Smooth muscle cell (in vitro differentiated cells): Measurements from ENCODE around the gene MGAT4A. TPM values are rescaled to one million over a fixed set of nuclear protein-coding genes. Genes with fewer than 3 reads are reported as not detected.

Source experiments
- DNase-seq: peaks from one replicate; lab custom pipeline; 2025; ENCODE audit not compliant: unreplicated experiment; lab: John Stamatoyannopoulos, UW
- H2AFZ ChIP-seq: fragments of 200-600 bp; sonication (generic); 2 replicates; pipeline ENCODE4 v1.6.0; 2016; ENCODE audit warnings: antibody characterized with exemption, low read depth, mild to moderate bottlenecking
- H3F3A ChIP-seq: fragments of 200-600 bp; sonication (generic); 2 replicates; pipeline ENCODE4 v1.6.0; 2017; ENCODE audit warnings: antibody characterized with exemption, low read depth
- H3K27ac ChIP-seq: fragments of 200-600 bp; sonication (generic); 2 replicates; pipeline ENCODE4 v1.5.1; 2016; ENCODE audit warnings: low read depth, mild to moderate bottlenecking
- H3K27me3 ChIP-seq: fragments of 200-600 bp; sonication (generic); 2 replicates; pipeline ENCODE4 v1.6.1; 2016; ENCODE audit warnings: low read depth, mild to moderate bottlenecking
- H3K36me3 ChIP-seq: fragments of 200-600 bp; sonication (generic); 2 replicates; pipeline ENCODE4 v1.5.1; 2016; ENCODE audit warnings: low read depth
- H3K4me1 ChIP-seq: fragments of 200-600 bp; sonication (generic); 2 replicates; pipeline ENCODE4 v1.5.1; 2016; ENCODE audit warnings: low read depth
- H3K4me2 ChIP-seq: fragments of 200-600 bp; sonication (generic); 2 replicates; pipeline ENCODE4 v1.6.0; 2016; ENCODE audit warnings: mild to moderate bottlenecking
- H3K4me3 ChIP-seq: fragments of 200-600 bp; sonication (generic); 2 replicates; pipeline ENCODE4 v1.5.1; 2016; ENCODE audit warnings: mild to moderate bottlenecking
- H3K79me2 ChIP-seq: fragments of 200-600 bp; sonication (generic); 2 replicates; pipeline ENCODE4 v1.6.0; 2016; ENCODE audit warnings: low read depth, mild to moderate bottlenecking
- H3K9ac ChIP-seq: fragments of 200-600 bp; sonication (generic); 2 replicates; pipeline ENCODE4 v1.6.0; 2016; ENCODE audit warnings: low read depth
- H3K9me3 ChIP-seq: fragments of 200-600 bp; sonication (generic); replicated peaks from 2 replicates; pipeline ENCODE4 v1.5.1; 2016; ENCODE audit warnings: low read depth
- H4K20me1 ChIP-seq: fragments of 200-600 bp; sonication (generic); 2 replicates; pipeline ENCODE4 v1.6.0; 2016; ENCODE audit warnings: low read depth
- WGBS: methylation state at CpG from one replicate; pipeline ENCODE4 v1.1.7; 2016; ENCODE audit warnings: low lambda C conversion rate; 5-methylcytosine and 5-hydroxymethylcytosine counted together
- polyA plus RNA-seq: library from polyadenylated mRNA; unstranded; fragments of >200 nt; fragmentation: Nextera tagmentation; extraction: Ambion mirVana; gene quantifications from 2 replicates; pipeline ENCODE4 v1.2.1, GENCODE V29; 2016
- total RNA-seq: library from RNA; depleted of rRNA; stranded (reverse); fragments of >200 nt; gene quantifications from 2 replicates; pipeline ENCODE4 v1.2.3, GENCODE V29; 2014
- TF ChIP-seq, protein P1 (sequence below): fragments of 200-600 bp; sonication (generic); IDR thresholded peaks from 2 replicates; pipeline ENCODE4 v1.5.1; 2017; ENCODE audit warnings: borderline replicate concordance, mild to moderate bottlenecking, antibody characterized with exemption; ENCODE audit not compliant: insufficient read depth, poor library complexity, severe bottlenecking

MGAT4A gene
- total and polyA plus RNA-seq, 2 experiments from 2014 or later: 1.4 to 8.9 TPM

DNA sequence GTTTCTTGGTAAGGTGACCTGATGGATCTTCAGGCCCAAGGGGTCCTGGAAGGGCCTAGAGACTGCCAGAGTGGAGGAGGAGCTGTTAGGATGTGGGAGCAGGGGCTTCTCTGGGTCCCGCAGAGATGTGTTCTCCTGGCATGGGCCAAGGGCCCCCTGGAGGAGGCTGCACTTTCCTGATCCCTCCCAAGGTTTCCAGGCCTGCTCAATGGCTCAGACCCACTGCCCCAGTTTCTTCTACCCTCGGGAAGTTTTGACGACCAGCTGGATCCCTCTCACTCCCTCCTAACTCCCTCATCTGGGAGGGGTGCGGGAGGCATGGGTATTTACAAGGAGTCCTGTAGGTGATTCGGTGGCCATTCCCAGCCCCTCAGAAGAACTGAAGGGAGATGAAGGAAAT lies 158.7 kb downstream of the MGAT4A start:
- H3K9me3 ChIP-seq: no peaks in the 10 kb centered on the region
- no peak overlapping the region for H3K4me3 ChIP-seq
- TF ChIP-seq, protein P1, sequence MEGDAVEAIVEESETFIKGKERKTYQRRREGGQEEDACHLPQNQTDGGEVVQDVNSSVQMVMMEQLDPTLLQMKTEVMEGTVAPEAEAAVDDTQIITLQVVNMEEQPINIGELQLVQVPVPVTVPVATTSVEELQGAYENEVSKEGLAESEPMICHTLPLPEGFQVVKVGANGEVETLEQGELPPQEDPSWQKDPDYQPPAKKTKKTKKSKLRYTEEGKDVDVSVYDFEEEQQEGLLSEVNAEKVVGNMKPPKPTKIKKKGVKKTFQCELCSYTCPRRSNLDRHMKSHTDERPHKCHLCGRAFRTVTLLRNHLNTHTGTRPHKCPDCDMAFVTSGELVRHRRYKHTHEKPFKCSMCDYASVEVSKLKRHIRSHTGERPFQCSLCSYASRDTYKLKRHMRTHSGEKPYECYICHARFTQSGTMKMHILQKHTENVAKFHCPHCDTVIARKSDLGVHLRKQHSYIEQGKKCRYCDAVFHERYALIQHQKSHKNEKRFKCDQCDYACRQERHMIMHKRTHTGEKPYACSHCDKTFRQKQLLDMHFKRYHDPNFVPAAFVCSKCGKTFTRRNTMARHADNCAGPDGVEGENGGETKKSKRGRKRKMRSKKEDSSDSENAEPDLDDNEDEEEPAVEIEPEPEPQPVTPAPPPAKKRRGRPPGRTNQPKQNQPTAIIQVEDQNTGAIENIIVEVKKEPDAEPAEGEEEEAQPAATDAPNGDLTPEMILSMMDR: no peak
- H3K27me3 ChIP-seq: no peaks in the 10 kb centered on the region
- no peak overlapping the region for H2AFZ ChIP-seq
- H3K9ac ChIP-seq: no peak overlapping the region
- H4K20me1 ChIP-seq: no peaks in the 10 kb centered on the region
- H3K27ac ChIP-seq: no peak overlapping the region
- DNase-seq: no peak
- H3F3A ChIP-seq: no peaks in the 10 kb centered on the region
- 96% methylated on average over 5 of the region's 5 CpGs for WGBS
- H3K36me3 ChIP-seq: no peaks in the 10 kb centered on the region
- no peaks in the 10 kb centered on the region for H3K79me2 ChIP-seq
- H3K4me2 ChIP-seq: no peak overlapping the region
- no peaks in the 10 kb centered on the region for H3K4me1 ChIP-seq

DNA sequence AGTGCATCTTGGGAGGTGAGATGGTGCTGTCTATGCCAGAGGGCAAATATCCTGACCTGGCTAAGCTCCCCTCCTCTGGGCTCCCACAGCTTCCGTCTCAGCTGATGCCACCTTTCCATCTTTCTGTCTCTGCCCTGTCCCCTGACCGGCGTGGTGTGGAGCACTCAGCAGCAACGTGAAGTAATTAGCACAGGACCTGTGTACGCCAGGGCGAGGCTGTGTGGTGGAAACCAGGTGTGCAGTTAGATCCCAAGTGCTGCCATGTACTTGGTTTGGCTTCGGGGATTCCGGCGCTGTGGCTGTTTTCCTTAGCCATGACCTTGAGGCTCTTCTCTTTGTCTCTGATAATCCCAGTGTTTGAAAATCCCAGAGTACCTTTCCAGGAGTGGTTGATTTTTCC lies 159.1 kb downstream of the MGAT4A start:
- Histone ChIP-seq H3K4me1 (no peaks in the 10 kb centered on the region), H3K27me3 (no peaks in the 10 kb centered on the region), H3K4me3 (no peak overlapping the region), H3K36me3 (no peaks in the 10 kb centered on the region), H3F3A (no peaks in the 10 kb centered on the region), H3K9me3 (no peaks in the 10 kb centered on the region), H3K79me2 (no peaks in the 10 kb centered on the region), H3K9ac (no peak overlapping the region), H3K4me2 (no peak overlapping the region), H2AFZ (no peak overlapping the region), H4K20me1 (no peaks in the 10 kb centered on the region), H3K27ac (no peak overlapping the region)
- no peak for DNase-seq
- TF ChIP-seq, protein P1: no peak
- 96% methylated on average over 9 of the region's 9 CpGs for WGBS

DNA sequence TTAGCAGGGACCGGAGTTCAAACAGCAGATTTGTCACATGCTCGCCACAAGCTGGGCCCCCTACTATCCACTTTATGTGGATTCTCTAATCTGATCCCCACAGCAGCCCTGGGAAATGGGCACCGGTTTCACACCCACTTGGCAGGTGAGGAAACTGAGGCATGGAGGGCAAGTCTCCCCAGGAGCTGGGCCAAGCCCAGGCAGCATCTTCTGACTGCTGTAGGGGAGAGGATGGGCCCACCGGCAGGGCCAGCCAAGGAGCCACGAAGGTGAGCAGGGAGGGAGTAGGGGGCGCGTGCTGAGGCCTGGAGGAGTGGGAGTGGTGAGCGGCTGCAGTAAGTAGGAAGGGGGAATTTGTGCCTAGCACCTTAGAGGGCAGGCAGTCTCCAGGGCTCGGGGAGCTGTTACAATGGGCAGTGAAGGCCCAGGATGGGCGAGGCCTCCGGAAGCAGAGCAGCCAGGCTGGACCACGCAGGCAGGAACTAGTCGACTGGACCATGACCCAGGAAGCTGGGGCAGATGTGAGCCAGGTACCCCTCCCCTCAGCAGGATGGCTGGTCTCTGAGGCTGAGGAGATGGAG lies 159.7 kb downstream of the MGAT4A start:
- no peaks in the 10 kb centered on the region for H3F3A ChIP-seq
- no peak for DNase-seq
- H3K4me3 ChIP-seq: no peak overlapping the region
- H3K79me2 ChIP-seq: no peaks in the 10 kb centered on the region
- no peaks in the 10 kb centered on the region for H3K4me1 ChIP-seq
- H3K27me3 ChIP-seq: no peaks in the 10 kb centered on the region
- no peaks in the 10 kb centered on the region for H3K9me3 ChIP-seq
- H4K20me1 ChIP-seq: no peaks in the 10 kb centered on the region
- 95% methylated on average over 13 of the region's 13 CpGs for WGBS
- no peaks in the 10 kb centered on the region for H3K36me3 ChIP-seq
- no peak overlapping the region for H3K27ac ChIP-seq
- TF ChIP-seq, protein P1: no peak
- no peak overlapping the region for H3K9ac ChIP-seq
- no peak overlapping the region for H3K4me2 ChIP-seq
- no peak overlapping the region for H2AFZ ChIP-seq

DNA sequence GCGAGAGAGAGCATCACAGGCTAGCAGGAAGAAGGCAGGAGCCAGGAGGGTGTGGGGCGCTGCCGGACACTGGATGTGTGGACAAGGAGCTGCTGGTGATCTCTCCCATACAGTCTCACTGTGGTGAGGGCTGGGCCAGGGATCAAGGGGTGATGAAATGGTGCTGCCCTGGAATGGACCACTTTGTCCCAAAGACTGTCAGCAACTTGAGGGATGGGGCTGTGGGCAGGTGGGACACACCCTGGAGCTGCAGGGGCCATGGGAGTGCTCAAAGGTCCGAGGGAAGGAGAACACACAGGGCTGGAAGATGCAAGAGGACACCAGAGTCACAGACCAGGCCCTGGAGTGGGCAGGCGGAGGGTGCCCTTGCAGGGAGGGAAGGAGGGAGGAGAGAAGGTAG lies 160.6 kb downstream of the MGAT4A start:
- Histone ChIP-seq H3K27me3 (no peaks in the 10 kb centered on the region), H2AFZ (no peak overlapping the region), H3K27ac (no peak overlapping the region), H3K4me3 (no peak overlapping the region), H3K9me3 (no peaks in the 10 kb centered on the region), H4K20me1 (no peaks in the 10 kb centered on the region), H3F3A (no peaks in the 10 kb centered on the region), H3K36me3 (no peaks in the 10 kb centered on the region), H3K9ac (no peak overlapping the region), H3K4me1 (no peaks in the 10 kb centered on the region), H3K79me2 (no peaks in the 10 kb centered on the region), H3K4me2 (no peak overlapping the region)
- WGBS: 95% methylated on average over 5 of the region's 5 CpGs
- TF ChIP-seq, protein P1: no peak
- DNase-seq: no peak
